ENCODE data around the gene CUX1.
"Not testable (repeated sequence)": the region's sequence is repeated elsewhere in the genome, so short reads cannot be mapped to it uniquely, and the experiment has no call there.

CUX1 gene

DNA sequence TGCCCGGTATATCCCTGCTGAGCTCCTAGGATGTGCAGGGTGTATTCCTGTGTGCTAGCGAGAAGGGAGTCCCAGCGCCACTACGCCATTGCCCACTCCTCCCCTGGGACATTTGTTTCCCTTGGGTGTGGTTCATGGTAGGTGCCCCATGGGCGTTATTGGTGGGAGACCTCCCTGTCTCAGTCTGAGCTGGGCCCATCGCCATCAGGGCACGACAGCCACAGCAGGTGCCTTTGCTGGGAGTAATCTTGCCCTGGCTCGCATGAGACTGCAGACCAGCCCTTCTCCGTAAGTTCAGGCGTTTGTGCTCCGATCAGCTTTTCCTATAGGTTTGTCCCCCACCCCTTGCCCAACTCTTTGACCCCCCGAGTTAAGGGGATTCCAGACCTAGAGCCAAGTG is 332.0 kb downstream of the CUX1 start:
- DNase-seq (ENCODE audit: low read depth), result no peak

DNA sequence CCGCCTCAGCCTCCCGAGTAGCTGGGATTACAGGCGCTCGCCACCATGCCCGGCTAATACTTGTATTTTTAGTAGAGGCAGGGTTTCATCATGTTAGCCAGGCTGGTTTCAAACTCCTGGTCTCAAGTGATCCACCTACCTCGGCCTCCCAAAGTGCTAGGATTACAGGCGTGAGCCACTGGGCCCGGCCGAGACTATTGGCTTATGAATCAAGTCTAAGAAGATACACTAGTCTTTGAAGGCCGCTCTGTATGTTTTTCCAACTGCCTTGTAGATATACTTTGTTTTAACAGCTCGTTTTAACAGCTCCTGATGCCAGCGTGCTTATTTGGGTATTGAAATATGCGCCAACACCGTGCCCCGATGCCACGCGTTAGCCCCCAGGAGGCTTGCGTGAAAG is 332.8 kb downstream of the CUX1 start:
- DNase-seq (ENCODE audit: low read depth), result no peak

DNA sequence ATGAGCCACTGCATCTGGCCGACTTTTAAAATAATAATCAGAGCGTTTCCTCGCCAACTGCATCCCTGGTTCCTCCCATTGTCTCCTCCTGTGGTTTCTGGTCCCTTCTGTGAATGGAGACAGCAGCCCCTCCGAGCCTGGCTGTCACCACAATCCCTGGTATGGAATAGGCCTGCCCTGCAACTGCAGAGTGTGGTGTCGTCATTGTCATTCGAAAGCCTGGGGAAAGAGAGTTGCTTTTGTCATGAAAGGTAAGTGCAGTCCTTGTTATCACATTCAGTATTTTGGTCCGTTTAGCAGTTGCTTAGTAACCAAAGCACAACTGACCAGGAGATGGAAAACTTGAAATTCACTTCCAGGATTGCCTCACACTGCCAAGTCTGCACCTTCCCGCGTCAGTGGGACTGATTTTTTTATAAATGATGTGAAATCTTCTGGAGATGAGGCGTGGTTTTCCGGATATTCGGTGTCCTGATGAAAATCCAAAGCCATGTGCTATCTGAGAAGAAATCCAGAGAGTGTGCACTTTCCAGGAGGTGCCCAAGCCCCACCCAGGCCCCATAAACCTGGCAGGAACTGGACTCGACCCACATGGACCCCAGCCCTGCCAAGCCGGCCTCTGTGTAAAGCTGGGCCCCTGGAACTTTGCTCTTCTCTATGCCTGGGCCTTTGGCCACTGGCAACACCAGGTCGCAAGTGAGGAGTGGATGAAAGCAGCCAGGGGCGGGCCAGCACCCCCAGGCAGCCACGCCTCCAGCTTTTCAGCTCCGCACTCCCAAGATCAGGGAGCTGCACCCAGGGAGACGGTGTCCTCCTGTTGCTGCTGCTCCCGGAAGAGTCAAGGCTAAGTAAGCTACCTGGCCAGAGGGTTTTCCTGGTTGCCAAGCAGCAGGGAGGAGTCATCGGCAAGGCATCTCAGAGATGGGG is 335.5 kb downstream of the CUX1 start:
- no peak for DNase-seq (ENCODE audit: low read depth)

DNA sequence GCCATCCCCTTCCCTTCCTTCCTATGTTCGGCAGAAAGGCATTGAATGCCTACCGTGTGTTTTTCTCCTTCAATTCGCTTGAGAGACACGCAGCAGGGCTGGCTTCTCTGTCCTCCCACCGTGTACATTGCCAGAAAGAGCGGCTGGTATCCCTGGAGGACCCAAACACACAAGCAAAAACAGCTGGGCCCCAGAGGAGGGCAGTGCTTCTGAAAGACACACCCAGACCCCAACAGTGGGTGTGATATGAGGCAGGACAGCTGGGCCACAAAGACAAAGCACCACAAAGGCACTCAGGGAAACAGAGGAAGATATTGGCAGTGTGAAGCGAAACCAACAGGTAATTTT is 336.1 kb downstream of the CUX1 start:
- no peak for DNase-seq (ENCODE audit: low read depth)

DNA sequence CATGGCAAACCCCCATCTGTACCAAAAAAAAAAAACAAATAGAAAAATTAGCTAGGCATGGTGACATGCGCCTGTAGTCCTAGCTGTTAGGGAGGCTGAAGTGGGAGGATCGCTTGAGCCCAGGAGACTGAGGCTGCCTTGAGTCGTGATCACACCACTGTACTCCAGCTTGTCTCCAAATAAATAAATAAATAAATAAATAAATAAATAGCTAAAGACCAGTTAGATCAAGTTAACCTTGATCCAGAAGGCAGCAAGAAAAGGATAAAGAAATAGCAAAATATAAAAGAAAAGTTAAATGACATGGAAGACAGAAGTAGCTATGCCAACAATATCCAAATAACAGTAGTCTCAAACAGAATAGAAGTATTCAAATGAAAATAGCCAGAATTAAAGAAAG is 337.0 kb downstream of the CUX1 start:
- DNase-seq (ENCODE audit: low read depth), result no peak

DNA sequence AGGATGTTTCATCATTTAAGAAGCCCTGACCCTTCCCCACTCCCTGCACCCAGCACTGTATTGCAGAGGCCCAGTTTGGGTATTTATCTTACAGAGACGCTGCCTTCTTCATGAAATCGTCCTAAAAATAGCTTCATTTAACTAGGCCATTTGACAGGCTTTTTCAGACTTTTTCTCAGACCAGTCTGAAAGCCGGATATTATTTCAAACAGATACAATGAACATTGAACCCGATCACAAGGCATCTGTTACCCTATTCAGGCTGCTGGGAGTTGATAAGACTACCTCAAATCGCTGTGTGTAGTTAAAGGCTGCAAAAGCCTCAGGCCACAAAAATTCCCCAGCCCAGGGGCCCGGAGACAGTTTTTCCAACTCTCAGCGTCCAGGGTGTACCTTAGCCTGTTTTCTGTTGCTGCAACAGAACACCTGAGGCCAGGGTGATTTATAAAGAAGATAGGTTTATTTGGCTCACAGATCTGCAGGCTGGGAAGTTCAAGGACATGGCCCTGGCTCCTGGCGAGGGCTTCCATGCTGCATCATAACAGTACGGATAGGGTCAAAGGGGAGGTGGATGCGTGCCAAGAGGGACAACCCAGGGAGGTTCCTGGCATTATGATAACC is 338.5 kb downstream of the CUX1 start:
- no peak for DNase-seq (ENCODE audit: low read depth)

DNA sequence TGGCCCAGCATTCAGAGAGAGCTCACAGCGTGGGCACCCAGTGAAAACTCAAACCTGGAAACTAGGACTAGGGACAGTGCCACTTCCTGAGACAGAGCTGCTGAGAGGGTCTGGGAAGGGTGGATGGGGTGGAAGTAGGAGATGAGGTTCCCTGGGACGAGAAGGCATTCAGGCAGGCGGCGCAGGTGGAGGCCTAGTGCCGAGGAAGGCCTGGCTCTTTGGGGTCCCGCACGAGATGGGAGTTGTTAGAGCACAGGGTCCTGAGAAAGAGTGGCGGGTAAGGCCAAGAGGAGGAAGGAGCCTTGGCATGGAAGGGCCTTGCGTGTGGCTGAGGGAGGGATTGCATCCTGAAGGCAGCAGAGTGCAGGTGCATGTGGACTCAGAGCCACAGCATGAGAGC is 339.4 kb downstream of the CUX1 start:
- no peak for DNase-seq (ENCODE audit: low read depth)

DNA sequence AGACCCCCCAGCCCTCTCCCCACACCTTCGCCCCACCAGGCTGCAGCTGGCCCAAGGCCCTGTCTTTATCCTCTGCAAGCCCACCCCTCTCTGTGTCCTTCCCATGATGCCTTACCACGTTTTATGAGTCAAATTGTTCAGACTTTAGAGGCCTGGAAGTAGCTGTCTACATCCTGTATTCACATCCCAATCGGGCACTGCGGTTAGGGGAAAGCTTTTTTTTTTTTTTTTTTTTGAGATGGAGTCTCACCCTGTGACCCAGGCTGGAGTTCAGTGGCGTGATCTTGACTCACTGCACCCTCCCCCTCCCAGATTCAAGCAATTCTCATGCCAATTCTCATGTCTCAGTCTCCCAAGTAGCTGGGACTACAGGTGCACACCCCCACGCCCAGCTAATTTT is 347.7 kb downstream of the CUX1 start:
- no peak for DNase-seq (ENCODE audit: low read depth)

DNA sequence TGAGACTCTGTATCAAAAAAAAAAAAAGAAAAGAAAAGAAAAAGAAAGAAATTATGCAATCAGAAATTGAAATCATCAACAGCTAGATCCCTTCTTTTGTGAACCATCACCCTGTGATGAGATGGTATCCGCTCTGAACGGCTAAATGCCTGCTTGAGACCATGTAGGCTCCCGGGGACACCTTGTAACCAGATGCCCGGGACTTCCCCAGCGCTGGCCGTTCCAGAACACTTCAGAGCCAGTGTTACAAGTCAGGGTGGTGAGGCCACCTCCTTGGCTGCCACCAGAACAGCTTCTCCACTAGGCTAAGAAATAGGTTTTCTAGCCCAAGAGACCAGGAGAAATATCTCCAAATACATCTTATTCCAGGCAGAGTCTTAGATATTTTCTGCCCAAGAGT is 349.8 kb downstream of the CUX1 start:
- no peak for DNase-seq (ENCODE audit: low read depth)

DNA sequence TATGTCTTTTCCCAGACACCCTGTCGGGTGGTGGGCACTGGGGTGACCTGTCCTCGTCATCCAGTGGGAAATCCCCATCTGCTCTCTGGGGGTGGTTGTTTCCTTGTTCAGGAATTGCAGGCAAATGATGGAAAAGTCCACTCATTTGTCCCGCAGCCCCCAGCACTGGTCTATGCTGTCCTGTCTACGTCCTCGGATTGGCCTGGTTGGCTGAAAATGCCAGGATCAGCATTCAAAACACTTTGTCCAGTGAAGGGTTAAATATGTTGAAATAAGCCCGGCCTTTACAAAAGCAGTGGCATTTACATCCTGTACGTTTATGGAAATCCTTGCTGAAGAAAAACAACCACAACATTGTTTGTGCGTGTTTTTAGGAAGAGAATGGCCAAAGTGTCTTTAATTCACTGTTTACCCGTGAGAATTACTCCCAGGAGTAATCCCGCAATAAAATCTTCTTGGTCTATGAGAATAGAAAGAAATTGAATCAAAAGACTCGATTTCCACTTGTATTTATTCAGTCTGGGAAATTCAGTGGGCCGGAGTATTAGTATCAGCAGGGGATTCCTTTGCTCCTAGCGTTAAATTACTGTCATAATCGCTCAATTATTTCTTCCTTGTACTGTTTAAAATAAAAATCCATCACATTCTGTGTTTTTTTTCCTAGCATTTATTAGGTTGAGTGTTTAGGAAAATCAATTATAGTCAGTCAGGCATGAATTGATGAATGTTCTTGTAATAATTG is 352.4 kb downstream of the CUX1 start:
- no peak for DNase-seq (ENCODE audit: low read depth)

DNA sequence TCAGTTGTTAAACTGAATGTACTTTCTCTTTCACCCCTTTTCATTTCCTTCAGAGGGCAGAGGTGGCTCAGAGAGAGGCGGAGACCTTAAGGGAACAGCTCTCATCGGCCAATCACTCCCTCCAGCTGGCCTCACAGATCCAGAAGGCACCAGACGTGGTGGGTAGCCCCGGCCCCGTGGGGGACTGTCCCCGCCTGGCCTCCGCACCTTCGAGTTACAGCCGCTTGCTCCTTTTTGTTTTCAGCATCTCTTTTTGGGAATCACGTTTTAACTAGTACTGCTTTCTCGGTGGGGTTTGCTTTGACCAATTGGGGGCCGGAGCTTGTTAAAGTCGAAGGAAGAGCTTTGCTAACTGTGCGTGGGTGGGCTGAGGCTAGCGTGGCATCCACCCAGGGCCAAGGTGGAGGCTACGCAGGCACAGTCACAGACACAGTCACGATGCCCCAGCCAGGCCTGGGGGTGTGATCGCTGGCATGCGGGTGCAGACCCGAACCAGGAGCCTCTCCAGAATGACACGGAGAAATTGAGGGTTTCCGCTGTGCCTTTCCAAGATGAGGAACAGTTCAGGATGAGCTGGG is 353.1 kb downstream of the CUX1 start:
- DNase-seq (ENCODE audit: low read depth), result no peak

DNA sequence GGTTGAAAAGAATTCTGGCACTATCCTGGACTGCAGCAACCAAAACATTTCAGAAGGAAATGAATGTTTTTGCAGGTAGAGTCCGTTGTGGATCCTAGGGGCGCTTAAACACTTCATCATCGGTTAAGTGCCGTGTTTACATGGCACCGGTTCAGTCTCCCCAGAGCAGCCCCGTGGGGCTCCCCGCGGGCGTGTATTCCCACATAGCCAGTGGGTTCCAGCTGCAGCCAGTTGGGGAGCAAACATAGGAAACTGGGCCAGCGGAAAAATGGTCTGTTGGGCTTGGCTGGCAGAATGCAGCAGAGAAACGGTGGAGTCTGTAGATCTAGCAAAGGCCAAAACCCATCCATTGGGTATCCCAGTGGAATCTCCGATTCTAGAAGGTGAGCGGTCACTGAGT is 356.2 kb downstream of the CUX1 start:
- no peak for DNase-seq (ENCODE audit: low read depth)

DNA sequence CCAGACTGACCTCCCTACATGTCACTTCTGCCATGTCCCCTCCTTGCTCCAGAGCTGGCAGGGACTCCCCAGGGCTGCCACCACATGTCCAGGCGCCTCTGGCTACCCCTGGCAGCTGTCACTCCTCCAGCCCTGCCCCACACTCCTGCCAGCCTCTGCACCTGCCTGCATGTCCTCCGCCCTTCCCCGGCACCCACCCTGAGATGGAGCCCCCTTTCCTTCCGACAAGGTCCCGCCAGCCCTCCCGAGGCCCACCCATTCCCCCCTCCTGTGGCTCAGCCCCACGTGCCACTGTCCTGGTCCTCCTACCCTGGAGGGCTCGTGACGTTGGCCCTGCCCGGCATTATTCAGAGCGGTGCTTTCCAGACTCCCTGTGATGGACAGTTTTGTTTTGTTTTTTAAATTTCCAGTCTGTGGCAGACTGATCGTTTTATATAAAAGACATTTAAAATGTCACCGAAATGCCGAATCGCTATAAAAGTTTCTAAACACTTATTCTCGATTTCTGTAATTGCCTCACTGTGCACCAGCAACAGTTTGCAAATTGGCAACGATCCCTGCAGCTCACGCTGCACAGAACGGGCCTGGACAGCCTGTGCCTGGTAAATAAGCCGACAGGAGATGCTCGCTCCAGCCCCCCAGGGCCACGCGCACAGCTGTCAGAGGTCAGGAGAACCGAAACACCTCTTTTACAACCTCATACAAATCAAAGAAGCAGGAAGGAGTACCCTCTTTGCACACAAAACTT is 358.2 kb downstream of the CUX1 start:
- DNase-seq (ENCODE audit: low read depth), result no peak

DNA sequence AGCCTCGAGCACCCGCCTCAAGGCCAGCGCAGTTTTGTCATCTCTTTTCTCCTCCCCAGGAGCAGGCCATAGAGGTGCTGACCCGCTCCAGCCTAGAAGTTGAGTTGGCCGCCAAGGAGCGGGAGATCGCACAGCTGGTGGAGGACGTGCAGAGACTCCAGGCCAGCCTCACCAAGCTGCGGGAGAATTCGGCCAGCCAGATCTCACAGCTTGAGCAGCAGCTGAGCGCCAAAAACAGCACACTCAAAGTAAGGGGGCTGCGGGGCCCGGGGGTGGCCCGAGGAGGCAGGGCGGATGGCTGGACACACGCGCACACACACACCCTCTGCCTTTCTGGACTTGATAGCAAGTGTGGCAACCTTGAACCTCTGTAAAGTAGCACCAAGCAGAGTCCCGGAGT is 361.0 kb downstream of the CUX1 start:
- DNase-seq (ENCODE audit: low read depth), result no peak

DNA sequence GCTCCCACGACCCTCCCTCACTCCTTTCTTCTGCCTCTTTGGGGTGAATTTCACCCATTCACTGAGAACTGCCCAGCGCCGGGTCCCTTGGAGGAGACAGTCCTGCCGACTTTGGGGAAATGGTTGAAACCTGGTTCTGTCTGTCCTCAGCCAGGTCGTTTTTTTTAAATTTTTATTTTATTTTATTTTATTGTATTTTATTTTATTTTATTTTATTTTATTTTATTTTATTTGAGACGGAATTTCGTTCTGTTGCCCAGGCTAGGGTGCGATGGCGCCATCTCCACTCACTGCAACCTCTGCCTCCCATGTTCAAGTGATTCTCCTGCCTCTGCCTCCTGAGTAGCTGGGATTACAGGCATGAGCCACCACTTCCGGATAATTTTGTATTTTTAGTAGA is 363.3 kb downstream of the CUX1 start:
- DNase-seq (ENCODE audit: low read depth), result no peak

DNA sequence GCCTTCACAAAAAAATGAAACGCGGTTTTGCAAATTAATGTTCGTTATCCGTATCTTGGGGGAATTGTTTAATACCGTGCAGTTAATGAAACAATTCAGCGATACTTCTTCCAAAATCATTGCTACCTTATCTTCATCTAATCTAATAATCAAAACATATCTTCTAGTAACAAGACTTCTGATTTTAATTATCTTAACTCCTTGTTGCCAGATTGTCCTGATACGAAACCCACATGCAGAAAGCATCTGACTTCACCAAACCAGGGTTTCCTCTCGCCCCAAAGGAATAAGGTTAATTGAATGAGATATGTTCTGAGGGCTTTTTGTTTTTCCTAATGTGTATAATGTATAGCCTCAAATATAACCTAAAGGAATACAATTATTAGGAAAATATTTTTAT is 364.1 kb downstream of the CUX1 start:
- no peak for DNase-seq (ENCODE audit: low read depth)

DNA sequence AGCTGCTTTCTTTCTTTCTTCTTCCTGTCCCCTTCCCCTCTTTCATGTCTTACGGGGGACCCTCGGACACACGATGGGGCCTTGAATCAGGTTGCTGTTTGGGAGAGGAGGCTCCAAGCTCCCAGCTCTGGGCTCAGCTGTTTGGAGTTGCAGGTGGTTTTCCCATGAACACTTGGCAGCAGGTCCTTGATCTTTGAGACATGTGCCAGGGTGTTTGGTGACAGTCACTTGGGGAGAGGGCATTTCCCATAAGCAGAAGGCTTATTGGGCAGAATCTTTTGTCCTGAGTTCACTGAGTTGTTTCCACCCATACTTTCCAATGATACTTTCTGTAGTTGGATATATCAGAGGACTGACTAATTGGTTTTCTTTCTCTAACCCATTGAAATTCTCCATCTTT is 364.6 kb downstream of the CUX1 start:
- no peak for DNase-seq (ENCODE audit: low read depth)

DNA sequence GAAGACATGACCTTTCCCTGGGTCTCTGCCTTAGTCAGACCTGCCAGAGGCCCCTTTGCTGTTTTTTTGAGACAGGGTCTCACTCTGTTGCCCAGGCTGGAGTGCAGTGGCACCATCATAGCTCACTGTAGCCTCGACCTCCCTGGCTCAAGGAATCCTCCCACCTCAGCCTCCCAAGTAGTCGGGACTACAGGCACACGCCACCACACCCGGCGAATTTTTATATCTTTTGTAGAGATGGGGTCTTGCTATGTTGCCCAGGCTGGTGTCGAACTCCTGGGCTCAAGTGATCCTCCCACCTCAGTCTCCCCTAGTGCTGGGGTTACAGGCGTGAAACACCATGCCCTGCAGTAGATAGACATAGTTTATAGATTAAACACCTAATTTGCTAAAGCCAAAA is 366.4 kb downstream of the CUX1 start:
- DNase-seq (ENCODE audit: low read depth), result not testable (repeated sequence)

DNA sequence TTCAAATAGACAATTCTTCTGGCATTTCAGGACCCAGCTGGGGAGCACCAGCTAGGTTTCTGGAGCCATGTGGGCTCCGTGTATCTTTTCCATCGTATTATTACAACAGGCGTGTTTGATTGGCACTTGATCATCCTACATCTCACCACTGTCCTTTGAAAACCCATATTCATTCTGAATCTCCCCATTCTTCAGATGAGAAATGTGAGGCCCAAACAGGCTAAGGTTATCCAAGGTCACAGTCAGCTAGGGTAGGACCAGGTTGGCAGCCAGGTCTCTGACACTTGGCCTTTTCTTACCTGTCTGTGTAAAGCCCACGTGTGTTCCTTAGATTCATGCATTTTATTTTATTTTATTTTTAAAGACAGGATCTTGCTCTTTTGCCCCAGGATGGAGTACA is 366.9 kb downstream of the CUX1 start:
- no peak for DNase-seq (ENCODE audit: low read depth)

DNA sequence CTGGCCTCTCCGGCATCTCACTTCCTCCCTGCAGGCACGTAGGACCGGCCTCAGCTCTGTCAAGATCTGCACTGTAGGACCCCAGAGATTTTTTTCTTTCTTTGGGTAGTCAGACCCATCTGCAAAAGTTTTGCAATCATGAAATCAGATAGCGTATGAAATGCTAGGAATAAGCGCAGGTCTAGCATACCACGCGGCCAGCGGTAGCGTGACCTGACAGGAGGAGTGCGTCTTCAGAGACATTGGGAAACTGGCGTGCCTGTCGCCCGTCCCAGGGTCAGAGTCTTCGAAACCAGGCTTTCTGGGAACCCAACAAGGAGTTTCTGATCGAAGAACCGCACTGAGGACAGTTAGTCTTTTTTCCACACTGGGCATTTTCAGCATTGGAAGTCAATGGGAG is 368.4 kb downstream of the CUX1 start:
- DNase-seq (ENCODE audit: low read depth), result no peak

DNA sequence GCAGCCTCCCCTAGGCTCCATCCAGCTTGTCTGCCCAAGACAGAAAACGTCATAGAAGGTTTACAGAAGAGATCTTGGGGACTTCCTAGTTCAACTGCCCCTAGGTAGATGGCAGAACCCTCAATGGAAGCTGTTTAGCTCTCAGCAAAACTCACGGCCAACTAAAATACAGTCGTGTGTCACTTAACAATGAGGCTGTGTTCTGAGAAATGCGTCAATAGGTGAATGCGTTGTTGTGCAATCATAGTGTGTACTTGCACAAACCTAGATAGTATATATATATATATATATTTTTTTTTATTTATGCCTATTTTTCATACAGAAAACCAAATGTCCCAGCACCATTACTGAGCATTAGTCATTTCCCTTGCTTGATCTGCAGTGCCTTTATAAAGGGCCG is 368.9 kb downstream of the CUX1 start:
- no peak for DNase-seq (ENCODE audit: low read depth)

DNA sequence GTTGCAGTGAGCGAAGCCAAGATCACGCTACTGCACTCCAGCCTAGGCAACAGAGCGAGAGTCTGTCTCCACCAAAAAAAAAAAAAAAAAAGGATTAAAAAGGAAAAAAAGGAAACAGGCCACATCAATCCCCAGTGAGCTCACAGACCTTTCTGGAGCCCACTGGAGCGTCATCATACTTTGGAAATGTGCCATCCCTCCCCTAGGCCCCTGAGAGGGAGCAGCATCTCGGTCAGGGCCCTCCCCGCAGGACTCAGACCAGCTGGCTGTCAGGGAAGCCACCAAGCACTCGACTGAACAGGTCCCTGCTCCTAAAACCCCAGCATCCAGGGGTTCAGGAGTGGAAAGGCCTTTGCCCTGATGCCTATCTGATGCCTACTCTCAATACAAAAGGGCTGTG is 371.3 kb downstream of the CUX1 start:
- DNase-seq (ENCODE audit: low read depth), result no peak
